ENCODE measurements around the gene ELMOD3.

The ELMOD3 gene

GRCh38 chr2:85419009-85419675, 64.6 kb downstream of the ELMOD3 start:
- peak overlapping the region; percentile 84 for H3K9ac ChIP-seq (ENCODE audit: low read length)
- no peaks in the 10 kb centered on the region for H3K36me3 ChIP-seq (replicated peaks; ENCODE audit: insufficient read depth, low read length)
- no peaks in the 10 kb centered on the region for H3K27me3 ChIP-seq (replicated peaks; ENCODE audit: insufficient read depth, low read length)
- H3K79me2 ChIP-seq (ENCODE audit: low read length): no peaks in the 10 kb centered on the region
- DNase-seq: no peak
- no peaks in the 10 kb centered on the region for H3K9me2 ChIP-seq (replicated peaks; ENCODE audit: insufficient read depth, low read length)
- peaks cover 5% of the 10 kb centered on the region for H3K4me1 ChIP-seq (ENCODE audit: low read length)
- H3F3A ChIP-seq (ENCODE audit: insufficient read depth, low read length): peaks cover 7% of the 10 kb centered on the region; the same call in 1 of the 2 replicates
- no peaks in the 10 kb centered on the region for H3K9me3 ChIP-seq (replicated peaks; ENCODE audit: insufficient read depth, low read length)
- H2AFZ ChIP-seq (ENCODE audit: low read length): peak overlapping the region; percentile 99
- peak overlapping the region; percentile 79 for H3K4me3 ChIP-seq (ENCODE audit: low read length)
- peak overlapping the region; percentile 60; the same call in 1 of the 2 replicates for H3K27ac ChIP-seq (ENCODE audit: low read length)
- TF ChIP-seq EZH2 (optimal IDR thresholded peaks at IDR 0.05; ENCODE audit: low read depth, low read length): no peak
- no peak for TF ChIP-seq EZH2phosphoT487 (IDR thresholded peaks at IDR 0.05; ENCODE audit: low read length)
- no peak for TF ChIP-seq CTCF (IDR thresholded peaks at IDR 0.05; ENCODE audit: low read length)
- peak overlapping the region; percentile 99 for H3K4me2 ChIP-seq (ENCODE audit: low read depth, low read length)
- H4K20me1 ChIP-seq (ENCODE audit: insufficient read depth, low read length): no peaks in the 10 kb centered on the region

- H3K9me3 ChIP-seq (replicated peaks; ENCODE audit: insufficient read depth, low read length): no peaks in the 10 kb centered on the region
- no peak overlapping the region for H3K27ac ChIP-seq (ENCODE audit: low read length)
- no peaks in the 10 kb centered on the region for H3K79me2 ChIP-seq (ENCODE audit: low read length)
- H3K36me3 ChIP-seq (replicated peaks; ENCODE audit: insufficient read depth, low read length): no peaks in the 10 kb centered on the region
- no peak overlapping the region for H3K9ac ChIP-seq (ENCODE audit: low read length)
- H2AFZ ChIP-seq (ENCODE audit: low read length): peak overlapping the region; percentile 72
- H3K4me2 ChIP-seq (ENCODE audit: low read depth, low read length): peak overlapping the region; percentile 78
- no peaks in the 10 kb centered on the region for H3K27me3 ChIP-seq (replicated peaks; ENCODE audit: insufficient read depth, low read length)
- peak overlapping the region; percentile 36 for H3K4me3 ChIP-seq (ENCODE audit: low read length)
- no peaks in the 10 kb centered on the region for H4K20me1 ChIP-seq (ENCODE audit: insufficient read depth, low read length)
- TF ChIP-seq EZH2 (optimal IDR thresholded peaks at IDR 0.05; ENCODE audit: low read depth, low read length) (no peak), EZH2phosphoT487 (IDR thresholded peaks at IDR 0.05; ENCODE audit: low read length) (no peak), CTCF (IDR thresholded peaks at IDR 0.05; ENCODE audit: low read length) (peak; percentile 100)
- DNase-seq: peak; percentile 77
- H3K9me2 ChIP-seq (replicated peaks; ENCODE audit: insufficient read depth, low read length): no peaks in the 10 kb centered on the region
- H3F3A ChIP-seq (ENCODE audit: insufficient read depth, low read length): peaks cover 5% of the 10 kb centered on the region; the same call in 1 of the 2 replicates
- peaks cover 5% of the 10 kb centered on the region for H3K4me1 ChIP-seq (ENCODE audit: low read length)
Observed at GRCh38 chr2:85420536-85421259, 66.1 kb downstream of the ELMOD3 start.

DNA sequence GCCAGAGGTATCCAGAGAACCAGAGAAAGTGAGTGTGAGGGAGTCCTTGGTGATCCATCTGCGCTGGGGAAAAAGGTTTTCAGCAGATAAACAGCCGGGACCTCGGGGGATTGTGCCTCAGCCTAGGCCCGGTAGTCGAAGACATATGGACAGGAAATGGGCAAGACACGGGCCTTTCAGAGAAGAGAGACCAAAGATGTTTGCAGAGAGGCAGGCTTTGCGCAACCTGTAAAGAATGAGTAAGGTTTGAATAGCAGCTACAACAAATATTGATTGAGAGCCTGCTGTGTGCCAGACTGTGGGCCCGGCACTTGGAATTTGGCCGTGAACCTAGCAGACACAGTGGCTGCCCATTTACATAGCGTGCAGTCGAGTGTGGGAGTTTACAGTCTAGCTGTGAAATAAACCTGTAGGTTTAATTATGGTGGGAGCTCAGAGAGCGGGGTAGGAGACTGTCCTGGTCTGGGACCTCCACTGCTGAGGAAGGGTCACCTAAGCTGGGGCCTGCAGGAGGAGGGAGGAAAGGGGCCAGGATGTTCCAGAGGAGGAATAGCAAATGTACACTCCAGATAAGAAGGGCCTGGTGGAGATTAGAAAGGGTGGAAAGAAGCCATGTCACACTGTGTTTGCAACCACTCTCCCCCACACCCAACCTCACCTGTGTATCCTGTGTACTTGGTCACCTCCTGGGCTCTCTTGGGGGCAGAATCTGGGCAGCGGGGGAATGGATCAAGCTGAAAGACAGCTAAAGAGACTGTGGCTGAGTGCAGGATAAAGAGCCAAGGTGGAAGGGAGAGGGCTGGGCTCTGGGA, 66.9 kb downstream of the ELMOD3 start:
- H3F3A ChIP-seq (ENCODE audit: insufficient read depth, low read length): peaks cover 5% of the 10 kb centered on the region; the same call in 1 of the 2 replicates
- no peaks in the 10 kb centered on the region for H3K27me3 ChIP-seq (replicated peaks; ENCODE audit: insufficient read depth, low read length)
- H3K27ac ChIP-seq (ENCODE audit: low read length): no peak overlapping the region
- no peaks in the 10 kb centered on the region for H3K79me2 ChIP-seq (ENCODE audit: low read length)
- H3K4me1 ChIP-seq (ENCODE audit: low read length): peaks cover 5% of the 10 kb centered on the region
- DNase-seq: no peak
- TF ChIP-seq EZH2 (optimal IDR thresholded peaks at IDR 0.05; ENCODE audit: low read depth, low read length) (no peak), CTCF (IDR thresholded peaks at IDR 0.05; ENCODE audit: low read length) (no peak), EZH2phosphoT487 (IDR thresholded peaks at IDR 0.05; ENCODE audit: low read length) (no peak)
- no peaks in the 10 kb centered on the region for H4K20me1 ChIP-seq (ENCODE audit: insufficient read depth, low read length)
- H3K9me2 ChIP-seq (replicated peaks; ENCODE audit: insufficient read depth, low read length): no peaks in the 10 kb centered on the region
- no peak overlapping the region for H3K9ac ChIP-seq (ENCODE audit: low read length)
- no peak overlapping the region for H3K4me3 ChIP-seq (ENCODE audit: low read length)
- no peaks in the 10 kb centered on the region for H3K36me3 ChIP-seq (replicated peaks; ENCODE audit: insufficient read depth, low read length)
- no peak overlapping the region for H3K4me2 ChIP-seq (ENCODE audit: low read depth, low read length)
- peak overlapping the region; percentile 72; the same call in 1 of the 2 replicates for H2AFZ ChIP-seq (ENCODE audit: low read length)
- no peaks in the 10 kb centered on the region for H3K9me3 ChIP-seq (replicated peaks; ENCODE audit: insufficient read depth, low read length)
